ENCODE data around the gene ENDOD1. TPM values are rescaled to one million over a fixed set of nuclear protein-coding genes. Genes with fewer than 3 reads are reported as not detected.
"Not testable (repeated sequence)": the region's sequence is repeated elsewhere in the genome, so short reads cannot be mapped to it uniquely, and the experiment has no call there.

ENDOD1 gene
- total and polyA plus RNA-seq, 2 donors (not counting 1 experiment from before 2014, with no cell fraction given), result 7.0 to 11.7 TPM

GRCh38 chr11:95135155-95135554, 45.5 kb downstream of the ENDOD1 start:
- Histone ChIP-seq H3K27me3 (replicated peaks in 1 of 4; ENCODE audit: control extremely low read depth in 1 of 4, control insufficient read depth in 3 of 4, insufficient read depth in 4 of 4, low read length in 3 of 4) (no peaks in the 10 kb centered on the region), H3K79me2 (ENCODE audit: control insufficient read depth, insufficient read depth, low read length) (no peaks in the 10 kb centered on the region), H3K36me3 (replicated peaks in 1 of 2; ENCODE audit: control extremely low read depth in 1 of 2, control insufficient read depth in 1 of 2, extremely low read depth in 1 of 2, insufficient read depth in 2 of 2, low read length in 1 of 2) (peaks cover 0 to 7% of the 10 kb centered on the region in 2 experiments), H3K4me2 (replicated peaks; ENCODE audit: low read depth, low read length, poor library complexity, severe bottlenecking) (no peak overlapping the region), H3K27ac (ENCODE audit: low read length in 2 of 2) (no peak overlapping the region), H3K9me3 (ENCODE audit: control extremely low read depth in 1 of 3, control insufficient read depth in 2 of 3, insufficient read depth in 1 of 3, low read length in 2 of 3) (no peaks in the 10 kb centered on the region), H4K20me1 (ENCODE audit: control insufficient read depth, insufficient read depth, low read length, poor library complexity, severe bottlenecking) (no peaks in the 10 kb centered on the region), H3K9ac (ENCODE audit: low read length) (no peak overlapping the region), H3K4me1 (ENCODE audit: control insufficient read depth in 2 of 2, insufficient read depth in 2 of 2, low read length in 2 of 2) (no peaks in the 10 kb centered on the region), H2AFZ (ENCODE audit: insufficient read depth, low read depth, low read length, poor library complexity, severe bottlenecking) (no peak overlapping the region), H3K4me3 (ENCODE audit: control extremely low read depth in 1 of 5, extremely low read depth in 1 of 5, insufficient read depth in 1 of 5, low read depth in 2 of 5, low read length in 4 of 5) (no peak overlapping the region)
- TF ChIP-seq EZH2 (IDR thresholded peaks at IDR 0.05; ENCODE audit: borderline replicate concordance, insufficient read depth, low read depth, low read length, poor library complexity, severe bottlenecking) (no peak), CTCF (IDR thresholded peaks at IDR 0.05) (no peak)
- no peak overlapping the region for H3K27ac Mint-ChIP-seq
- no peak overlapping the region for H3K4me3 Mint-ChIP-seq
- ATAC-seq (ENCODE audit: low read depth) (no peak), DNase-seq (no peak)
- H3K9me3 Mint-ChIP-seq (ENCODE audit: insufficient read depth), result no peaks in the 10 kb centered on the region
- no peaks in the 10 kb centered on the region for H3K4me1 Mint-ChIP-seq
- ChIA-PET POLR2A (no interaction called here), CTCF (interaction anchor here (3.9 kb wide), 1 partner anchor 45 kb away, joined by 18 read pairs; the partner anchor contains the start of gene ENDOD1)
- WGBS (ENCODE audit: insufficient coverage), result no CpG with 5 or more reads among the region's 6 CpGs
- no peaks in the 10 kb centered on the region for H3K27me3 Mint-ChIP-seq
- intact Hi-C loops (cut with micrococcal nuclease), result loop anchor here (5.0 to 10.0 kb wide), 3 partner anchors 163 to 610 kb away; partner anchors contain the start of genes CWC15 and KDM4D

- Histone ChIP-seq H3K79me2 (ENCODE audit: control insufficient read depth, insufficient read depth, low read length) (no peaks in the 10 kb centered on the region), H3K27me3 (replicated peaks in 1 of 4; ENCODE audit: control extremely low read depth in 1 of 4, control insufficient read depth in 3 of 4, insufficient read depth in 4 of 4, low read length in 3 of 4) (no peaks in the 10 kb centered on the region), H3K4me1 (ENCODE audit: control insufficient read depth in 2 of 2, insufficient read depth in 2 of 2, low read length in 2 of 2) (no peaks in the 10 kb centered on the region), H3K27ac (ENCODE audit: low read length in 2 of 2) (no peak overlapping the region), H3K4me2 (replicated peaks; ENCODE audit: low read depth, low read length, poor library complexity, severe bottlenecking) (no peak overlapping the region), H3K9ac (ENCODE audit: low read length) (no peak overlapping the region), H4K20me1 (ENCODE audit: control insufficient read depth, insufficient read depth, low read length, poor library complexity, severe bottlenecking) (no peaks in the 10 kb centered on the region), H3K4me3 (ENCODE audit: control extremely low read depth in 1 of 5, extremely low read depth in 1 of 5, insufficient read depth in 1 of 5, low read depth in 2 of 5, low read length in 4 of 5) (no peak overlapping the region), H2AFZ (ENCODE audit: insufficient read depth, low read depth, low read length, poor library complexity, severe bottlenecking) (no peak overlapping the region), H3K9me3 (ENCODE audit: control extremely low read depth in 1 of 3, control insufficient read depth in 2 of 3, insufficient read depth in 1 of 3, low read length in 2 of 3) (no peaks in the 10 kb centered on the region), H3K36me3 (replicated peaks in 1 of 2; ENCODE audit: control extremely low read depth in 1 of 2, control insufficient read depth in 1 of 2, extremely low read depth in 1 of 2, insufficient read depth in 2 of 2, low read length in 1 of 2) (peaks cover 0 to 7% of the 10 kb centered on the region in 2 experiments)
- intact Hi-C loops (cut with micrococcal nuclease), result loop anchor here (5.0 to 10.0 kb wide), 3 partner anchors 164 to 611 kb away; partner anchors contain the start of genes CWC15 and KDM4D
- no peaks in the 10 kb centered on the region for H3K9me3 Mint-ChIP-seq (ENCODE audit: insufficient read depth)
- H3K27ac Mint-ChIP-seq, result no peak overlapping the region
- no peak for DNase-seq
- 100% methylated on average over 2 of the region's 2 CpGs for WGBS (ENCODE audit: insufficient coverage)
- TF ChIP-seq EZH2 (IDR thresholded peaks at IDR 0.05; ENCODE audit: borderline replicate concordance, insufficient read depth, low read depth, low read length, poor library complexity, severe bottlenecking) (no peak), CTCF (IDR thresholded peaks at IDR 0.05) (no peak)
- no peaks in the 10 kb centered on the region for H3K4me1 Mint-ChIP-seq
- no peaks in the 10 kb centered on the region for H3K27me3 Mint-ChIP-seq
- ChIA-PET POLR2A (interaction anchor here (1.0 kb wide), 1 partner anchor 162 kb away, joined by 4 read pairs; the partner anchor contains the start of genes CWC15 and KDM4D), CTCF (interaction anchor here (0.6 to 6.3 kb wide), 7 partner anchors 17 to 1946 kb away, joined by 3 to 135 read pairs (median 3); partner anchors contain the start of genes CWC15, ENDOD1 and SRSF8)
- no peak for ATAC-seq (ENCODE audit: low read depth)
- no peak overlapping the region for H3K4me3 Mint-ChIP-seq
These were observed 46.2 kb downstream of the ENDOD1 start for GRCh38 chr11:95135880-95136279.

GRCh38 chr11:95136747-95137146, 47.1 kb downstream of the ENDOD1 start:
- H3K27ac ChIP-seq (ENCODE audit: low read length in 2 of 2); H3K4me2 ChIP-seq (replicated peaks; ENCODE audit: low read depth, low read length, poor library complexity, severe bottlenecking); H3K27ac Mint-ChIP-seq; ATAC-seq (ENCODE audit: low read depth); H3K4me3 Mint-ChIP-seq; H4K20me1 ChIP-seq (ENCODE audit: control insufficient read depth, insufficient read depth, low read length, poor library complexity, severe bottlenecking); H3K27me3 ChIP-seq (replicated peaks in 1 of 4; ENCODE audit: control extremely low read depth in 1 of 4, control insufficient read depth in 3 of 4, insufficient read depth in 4 of 4, low read length in 3 of 4); H3K4me1 Mint-ChIP-seq; H3K9me3 Mint-ChIP-seq (ENCODE audit: insufficient read depth); H3K4me3 ChIP-seq (ENCODE audit: control extremely low read depth in 1 of 5, extremely low read depth in 1 of 5, insufficient read depth in 1 of 5, low read depth in 2 of 5, low read length in 4 of 5); H3K79me2 ChIP-seq (ENCODE audit: control insufficient read depth, insufficient read depth, low read length); DNase-seq; H3K9me3 ChIP-seq (ENCODE audit: control extremely low read depth in 1 of 3, control insufficient read depth in 2 of 3, insufficient read depth in 1 of 3, low read length in 2 of 3); H3K9ac ChIP-seq (ENCODE audit: low read length); H3K27me3 Mint-ChIP-seq; H2AFZ ChIP-seq (ENCODE audit: insufficient read depth, low read depth, low read length, poor library complexity, severe bottlenecking); H3K36me3 ChIP-seq (replicated peaks in 1 of 2; ENCODE audit: control extremely low read depth in 1 of 2, control insufficient read depth in 1 of 2, extremely low read depth in 1 of 2, insufficient read depth in 2 of 2, low read length in 1 of 2); H3K4me1 ChIP-seq (ENCODE audit: control insufficient read depth in 2 of 2, insufficient read depth in 2 of 2, low read length in 2 of 2): not testable (repeated sequence)
- intact Hi-C loops (cut with micrococcal nuclease), result loop anchor here (5.0 to 10.0 kb wide), 3 partner anchors 164 to 612 kb away; partner anchors contain the start of genes CWC15 and KDM4D
- ChIA-PET POLR2A (interaction anchor here (1.0 to 1.8 kb wide), 2 partner anchors 47 to 163 kb away, joined by 4 read pairs; partner anchors contain the start of genes CWC15, ENDOD1 and KDM4D), CTCF (interaction anchor here (0.7 to 6.3 kb wide), 10 partner anchors 9 to 628 kb away, joined by 3 to 135 read pairs (median 6); partner anchors contain the start of genes CWC15, ENDOD1 and SRSF8)
- no CpG with 5 or more reads among the region's 4 CpGs for WGBS (ENCODE audit: insufficient coverage)

Measured in B cell (primary cell).